HEK293T (cell line): ENCODE measurements around the gene FOXL2NB.

Experiments used
- LEF1 ChIP-seq: fragments of 450-650 bp; IDR thresholded peaks from 2 replicates; pipeline ENCODE4 v1.6.1; 2017; ENCODE audit warnings: mild to moderate bottlenecking, borderline replicate concordance
- NFRKB ChIP-seq: fragments of 450-650 bp; IDR thresholded peaks from 2 replicates; pipeline ENCODE4 v1.6.1; 2016; ENCODE audit warnings: mild to moderate bottlenecking, moderate library complexity

DNA sequence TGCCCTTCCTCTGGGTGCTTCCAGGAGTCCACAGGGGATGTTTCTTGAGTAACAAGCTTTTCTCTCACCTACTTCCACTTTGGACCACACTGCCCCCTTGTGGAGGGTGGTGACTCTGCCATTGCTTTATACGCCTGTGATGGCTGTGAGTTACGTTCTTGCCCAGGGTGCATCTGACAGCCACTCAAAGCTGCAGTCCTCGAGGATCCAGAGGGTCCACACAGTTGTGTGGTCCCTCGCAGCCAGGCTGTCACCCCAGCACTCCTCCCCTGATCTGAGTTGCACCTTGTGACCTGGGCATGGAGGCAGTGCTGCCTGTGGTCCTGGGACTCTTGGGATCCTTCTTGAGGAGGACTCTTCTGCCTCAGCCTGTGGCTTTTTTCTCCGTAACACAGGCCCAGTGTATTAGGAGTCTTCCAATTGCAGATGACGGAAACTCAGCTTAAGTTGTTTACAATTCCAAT, 23.5 kb upstream of the FOXL2NB start:
- TF ChIP-seq LEF1 = no peak
- TF ChIP-seq NFRKB = no peak
